Measurements from ENCODE around the gene PTH1R.

PTH1R gene

GRCh38 chr3:46904303-46905212 is 27.0 kb downstream of the PTH1R start:
- TF ChIP-seq, protein P1, sequence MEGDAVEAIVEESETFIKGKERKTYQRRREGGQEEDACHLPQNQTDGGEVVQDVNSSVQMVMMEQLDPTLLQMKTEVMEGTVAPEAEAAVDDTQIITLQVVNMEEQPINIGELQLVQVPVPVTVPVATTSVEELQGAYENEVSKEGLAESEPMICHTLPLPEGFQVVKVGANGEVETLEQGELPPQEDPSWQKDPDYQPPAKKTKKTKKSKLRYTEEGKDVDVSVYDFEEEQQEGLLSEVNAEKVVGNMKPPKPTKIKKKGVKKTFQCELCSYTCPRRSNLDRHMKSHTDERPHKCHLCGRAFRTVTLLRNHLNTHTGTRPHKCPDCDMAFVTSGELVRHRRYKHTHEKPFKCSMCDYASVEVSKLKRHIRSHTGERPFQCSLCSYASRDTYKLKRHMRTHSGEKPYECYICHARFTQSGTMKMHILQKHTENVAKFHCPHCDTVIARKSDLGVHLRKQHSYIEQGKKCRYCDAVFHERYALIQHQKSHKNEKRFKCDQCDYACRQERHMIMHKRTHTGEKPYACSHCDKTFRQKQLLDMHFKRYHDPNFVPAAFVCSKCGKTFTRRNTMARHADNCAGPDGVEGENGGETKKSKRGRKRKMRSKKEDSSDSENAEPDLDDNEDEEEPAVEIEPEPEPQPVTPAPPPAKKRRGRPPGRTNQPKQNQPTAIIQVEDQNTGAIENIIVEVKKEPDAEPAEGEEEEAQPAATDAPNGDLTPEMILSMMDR (IDR thresholded peaks at IDR 0.05; ENCODE audit: poor library complexity, severe bottlenecking): no peak
- no peak overlapping the region for H3K4me3 ChIP-seq (ENCODE audit: severe bottlenecking)
- no peaks in the 10 kb centered on the region for H3K9me3 ChIP-seq (ENCODE audit: severe bottlenecking)
- H3K4me1 ChIP-seq (ENCODE audit: insufficient read depth, poor library complexity, severe bottlenecking): no peaks in the 10 kb centered on the region
- no peak overlapping the region for H3K27ac ChIP-seq (ENCODE audit: poor library complexity, severe bottlenecking)
- no peak for ATAC-seq (ENCODE audit: low read depth)
- DNase-seq (ENCODE audit: low spot score): peak; percentile 56
- no peaks in the 10 kb centered on the region for H3K27me3 ChIP-seq (ENCODE audit: insufficient read depth, poor library complexity, severe bottlenecking)
- no peaks in the 10 kb centered on the region for H3K36me3 ChIP-seq (ENCODE audit: low read depth)

DNA sequence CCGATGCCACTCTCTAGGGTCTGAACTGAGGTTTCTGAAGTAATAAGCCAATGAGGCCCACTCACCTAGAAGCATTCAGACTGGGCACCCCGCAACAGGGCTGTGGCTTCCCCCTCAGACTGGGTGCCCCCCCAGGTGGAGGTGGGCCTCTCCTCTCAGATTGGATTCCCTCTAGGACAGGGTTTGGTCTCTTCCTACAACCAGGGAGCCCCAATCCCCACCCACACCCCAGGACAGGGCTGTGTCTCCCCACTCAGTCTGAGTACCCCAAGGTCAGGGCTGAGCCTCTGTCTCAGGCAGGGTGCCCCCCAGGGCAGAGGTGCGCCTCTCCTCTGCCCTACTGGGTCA is 27.7 kb downstream of the PTH1R start:
- H3K27ac ChIP-seq (ENCODE audit: poor library complexity, severe bottlenecking): no peak overlapping the region
- H3K4me3 ChIP-seq (ENCODE audit: severe bottlenecking): no peak overlapping the region
- no peaks in the 10 kb centered on the region for H3K27me3 ChIP-seq (ENCODE audit: insufficient read depth, poor library complexity, severe bottlenecking)
- no peaks in the 10 kb centered on the region for H3K9me3 ChIP-seq (ENCODE audit: severe bottlenecking)
- H3K4me1 ChIP-seq (ENCODE audit: insufficient read depth, poor library complexity, severe bottlenecking): no peaks in the 10 kb centered on the region
- no peaks in the 10 kb centered on the region for H3K36me3 ChIP-seq (ENCODE audit: low read depth)
- DNase-seq (ENCODE audit: low spot score) (peak; percentile 30), ATAC-seq (ENCODE audit: low read depth) (no peak)
- TF ChIP-seq, protein P1 (IDR thresholded peaks at IDR 0.05; ENCODE audit: poor library complexity, severe bottlenecking): no peak

DNA sequence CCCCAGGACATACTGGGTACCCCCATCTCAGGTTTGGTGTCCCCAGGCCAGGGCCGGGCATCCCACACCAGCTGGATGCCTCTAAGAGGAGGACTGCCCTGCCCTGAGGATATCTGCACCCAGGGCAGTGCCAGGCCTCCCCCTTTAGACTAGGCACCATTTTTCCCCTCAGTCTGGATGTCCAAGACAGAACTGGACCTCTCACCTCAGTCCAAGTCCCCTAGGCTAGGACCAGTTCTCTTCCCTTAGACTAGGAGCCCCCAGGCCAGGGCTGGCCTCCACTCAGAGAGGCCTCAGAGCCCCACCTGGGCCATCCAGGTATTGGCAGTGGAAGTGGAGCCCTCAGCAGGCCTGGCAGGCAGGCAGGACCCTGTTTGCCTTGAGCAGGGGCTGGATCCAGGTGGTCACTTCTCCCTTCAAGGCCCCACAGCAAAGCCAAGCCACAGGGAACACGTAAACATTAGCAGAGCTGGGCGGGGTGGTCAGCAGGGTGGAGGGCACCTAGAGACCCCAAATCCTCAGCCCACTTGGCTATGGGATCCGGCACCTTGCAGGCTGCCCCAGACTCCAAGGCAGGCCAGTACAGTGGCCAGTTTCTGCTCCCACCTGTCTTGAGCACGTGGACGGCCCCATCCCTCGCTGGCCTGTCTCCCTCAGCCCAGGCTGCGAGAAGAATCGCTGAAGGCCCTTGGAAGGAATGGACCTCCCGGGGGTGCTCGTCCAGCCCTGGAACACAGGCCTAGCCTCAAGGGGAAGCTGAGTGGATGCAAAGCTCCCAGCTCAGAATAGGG is 28.3 kb downstream of the PTH1R start:
- TF ChIP-seq, protein P1 (IDR thresholded peaks at IDR 0.05; ENCODE audit: poor library complexity, severe bottlenecking): no peak
- H3K27ac ChIP-seq (ENCODE audit: poor library complexity, severe bottlenecking): no peak overlapping the region
- H3K36me3 ChIP-seq (ENCODE audit: low read depth): no peaks in the 10 kb centered on the region
- ATAC-seq (ENCODE audit: low read depth): no peak
- no peak overlapping the region for H3K4me3 ChIP-seq (ENCODE audit: severe bottlenecking)
- H3K9me3 ChIP-seq (ENCODE audit: severe bottlenecking): no peaks in the 10 kb centered on the region
- no peaks in the 10 kb centered on the region for H3K4me1 ChIP-seq (ENCODE audit: insufficient read depth, poor library complexity, severe bottlenecking)
- H3K27me3 ChIP-seq (ENCODE audit: insufficient read depth, poor library complexity, severe bottlenecking): no peaks in the 10 kb centered on the region
- DNase-seq (ENCODE audit: low spot score): peak; percentile 57

DNA sequence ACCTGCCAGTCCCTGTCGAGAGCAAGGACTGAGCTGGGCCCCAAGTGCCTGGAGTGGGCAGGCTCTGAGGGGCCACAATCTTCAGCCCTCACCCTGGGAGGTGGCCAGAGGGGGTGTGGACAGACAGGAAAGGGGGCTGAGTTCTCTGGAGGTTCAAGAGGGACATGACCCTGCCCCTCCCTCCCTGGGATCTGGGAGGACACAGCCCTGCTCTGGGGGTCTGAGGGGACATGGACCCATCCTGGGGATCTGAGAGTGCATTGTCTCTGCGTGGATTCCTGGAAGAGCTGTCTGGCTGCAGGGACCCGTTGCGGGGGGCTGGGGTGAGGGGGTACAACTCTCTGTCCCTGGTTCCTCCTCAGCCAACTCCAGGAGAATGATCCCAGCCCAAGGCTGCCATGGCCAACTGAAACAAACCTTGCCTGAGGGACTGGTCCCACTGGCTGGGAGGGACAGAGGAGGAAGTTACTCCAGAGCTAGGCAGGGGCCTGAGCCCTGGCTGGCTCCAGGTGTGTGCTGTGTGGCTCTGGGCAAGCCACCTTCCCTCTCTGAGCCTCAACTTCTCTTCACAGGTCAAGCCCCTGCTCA is 29.0 kb downstream of the PTH1R start:
- Histone ChIP-seq H3K27me3 (ENCODE audit: insufficient read depth, poor library complexity, severe bottlenecking) (no peaks in the 10 kb centered on the region), H3K4me1 (ENCODE audit: insufficient read depth, poor library complexity, severe bottlenecking) (no peaks in the 10 kb centered on the region), H3K36me3 (ENCODE audit: low read depth) (no peaks in the 10 kb centered on the region), H3K27ac (ENCODE audit: poor library complexity, severe bottlenecking) (no peak overlapping the region), H3K9me3 (ENCODE audit: severe bottlenecking) (no peaks in the 10 kb centered on the region), H3K4me3 (ENCODE audit: severe bottlenecking) (no peak overlapping the region)
- ATAC-seq (ENCODE audit: low read depth): no peak
- DNase-seq (ENCODE audit: low spot score): peak; percentile 52
- TF ChIP-seq, protein P1 (IDR thresholded peaks at IDR 0.05; ENCODE audit: poor library complexity, severe bottlenecking): no peak
